GM23338 (cell line): ENCODE measurements around the gene FASN.
A peak's percentile ranks its signal among the peaks of the same experiment; 100 is the strongest.

Experiments used
- CREB1 ChIP-seq: fragments of 250-450 bp; sonication (Bioruptor Pico); IDR thresholded peaks from 2 replicates; pipeline ENCODE4 v1.5.0; 2020; ENCODE audit warnings: low read depth, mild to moderate bottlenecking, moderate library complexity
- EZH2 ChIP-seq: fragments of 200-600 bp; sonication (generic); IDR thresholded peaks from one replicate; pipeline ENCODE4 v1.8.0; 2017; ENCODE audit warnings: antibody characterized with exemption, mild to moderate bottlenecking, low read depth; ENCODE audit not compliant: unreplicated experiment
- EZH2phosphoT487 ChIP-seq: fragments of 200-600 bp; sonication (generic); IDR thresholded peaks from one replicate; pipeline ENCODE4 v1.8.1; 2018; ENCODE audit warnings: antibody characterized with exemption; ENCODE audit not compliant: unreplicated experiment
- JUNB ChIP-seq: IDR thresholded peaks from one replicate; pipeline ENCODE4 v1.6.1; 2016; ENCODE audit warnings: antibody characterized with exemption; ENCODE audit not compliant: unreplicated experiment
- NANOG ChIP-seq: IDR thresholded peaks from 2 replicates; pipeline ENCODE4 v1.6.1; 2016; ENCODE audit warnings: antibody characterized with exemption, borderline replicate concordance
- POLR2AphosphoS5 ChIP-seq: IDR thresholded peaks from 2 replicates; pipeline ENCODE4 v1.6.1; 2016; ENCODE audit warnings: antibody characterized with exemption, low read depth
- STAT1 ChIP-seq: IDR thresholded peaks from one replicate; pipeline ENCODE4 v1.6.1; 2016; ENCODE audit warnings: antibody characterized with exemption; ENCODE audit not compliant: unreplicated experiment
- ZNF114 ChIP-seq: fragments of 250-450 bp; sonication (Bioruptor Pico); IDR thresholded peaks from 2 replicates; pipeline ENCODE4 v1.5.0; 2020; ENCODE audit warnings: mild to moderate bottlenecking, moderate library complexity
- ZNF331 ChIP-seq: fragments of 250-450 bp; sonication (Bioruptor Pico); IDR thresholded peaks from 2 replicates; pipeline ENCODE4 v1.5.0; 2020; ENCODE audit warnings: low read depth, mild to moderate bottlenecking, moderate library complexity
- TF ChIP-seq, protein P1 (sequence below), 2 experiments: fragments of 200-600 bp in 1 of 2; sonication (generic) in 1 of 2; conservative IDR thresholded peaks; 2 replicates each; pipeline versions ENCODE4 v1.5.1 to v1.6.1; 2016 to 2017; ENCODE audit warnings: antibody characterized with exemption in 2 of 2, low read depth in 2 of 2, mild to moderate bottlenecking in 2 of 2, moderate library complexity in 1 of 2
- TF ChIP-seq, protein P2 (sequence below): IDR thresholded peaks from one replicate; pipeline ENCODE4 v1.6.1; 2018; ENCODE audit warnings: antibody characterized with exemption; ENCODE audit not compliant: unreplicated experiment
- TF ChIP-seq, protein P3 (sequence below): IDR thresholded peaks from 2 replicates; pipeline ENCODE4 v1.6.1; 2016; ENCODE audit warnings: antibody characterized with exemption
- TF ChIP-seq, protein P4 (sequence below): fragments of 250-450 bp; sonication (Bioruptor Pico); IDR thresholded peaks from 2 replicates; pipeline ENCODE4 v1.5.0; 2020; ENCODE audit warnings: mild to moderate bottlenecking, moderate library complexity

DNA sequence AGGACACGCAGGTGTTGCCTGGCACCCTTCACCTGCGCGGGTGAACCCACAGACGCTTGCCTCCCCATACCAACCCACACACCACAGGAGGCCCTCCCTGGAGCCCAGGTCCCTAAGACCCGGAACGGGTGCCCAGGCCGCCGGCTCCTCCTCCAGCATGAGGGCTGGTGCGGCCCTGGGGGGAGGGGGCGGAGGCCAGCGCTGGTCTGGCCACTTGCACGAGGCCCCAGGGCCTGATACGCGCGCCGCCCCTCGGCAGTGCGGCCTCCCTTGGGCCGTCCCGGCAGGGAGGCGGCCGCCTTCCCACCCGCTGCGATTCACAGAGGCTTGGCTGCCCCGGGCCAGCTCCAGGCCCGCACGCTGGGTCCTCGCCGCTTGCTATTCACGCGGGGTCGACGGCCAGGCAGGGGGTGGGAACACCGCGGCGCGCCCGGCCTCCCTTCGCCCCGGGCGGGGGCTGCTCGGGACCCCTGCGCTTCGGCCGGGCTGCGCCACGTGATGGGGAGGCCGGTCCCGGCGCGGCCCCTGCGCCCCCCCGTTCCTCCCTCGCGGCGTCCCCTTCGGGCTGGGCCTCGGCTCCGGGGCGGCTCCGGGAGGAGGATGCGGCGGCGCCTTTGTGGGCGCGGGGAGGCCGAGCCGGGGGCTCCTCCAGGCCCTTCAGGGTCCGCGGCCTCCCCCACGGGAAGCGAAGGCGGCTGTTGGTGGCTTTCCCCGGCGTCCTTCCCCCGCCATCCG lies 685 bp downstream of the FASN start:
- TF ChIP-seq, protein P1, sequence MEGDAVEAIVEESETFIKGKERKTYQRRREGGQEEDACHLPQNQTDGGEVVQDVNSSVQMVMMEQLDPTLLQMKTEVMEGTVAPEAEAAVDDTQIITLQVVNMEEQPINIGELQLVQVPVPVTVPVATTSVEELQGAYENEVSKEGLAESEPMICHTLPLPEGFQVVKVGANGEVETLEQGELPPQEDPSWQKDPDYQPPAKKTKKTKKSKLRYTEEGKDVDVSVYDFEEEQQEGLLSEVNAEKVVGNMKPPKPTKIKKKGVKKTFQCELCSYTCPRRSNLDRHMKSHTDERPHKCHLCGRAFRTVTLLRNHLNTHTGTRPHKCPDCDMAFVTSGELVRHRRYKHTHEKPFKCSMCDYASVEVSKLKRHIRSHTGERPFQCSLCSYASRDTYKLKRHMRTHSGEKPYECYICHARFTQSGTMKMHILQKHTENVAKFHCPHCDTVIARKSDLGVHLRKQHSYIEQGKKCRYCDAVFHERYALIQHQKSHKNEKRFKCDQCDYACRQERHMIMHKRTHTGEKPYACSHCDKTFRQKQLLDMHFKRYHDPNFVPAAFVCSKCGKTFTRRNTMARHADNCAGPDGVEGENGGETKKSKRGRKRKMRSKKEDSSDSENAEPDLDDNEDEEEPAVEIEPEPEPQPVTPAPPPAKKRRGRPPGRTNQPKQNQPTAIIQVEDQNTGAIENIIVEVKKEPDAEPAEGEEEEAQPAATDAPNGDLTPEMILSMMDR (conservative IDR thresholded peaks at IDR 0.05; ENCODE audit: low read depth in 2 of 2) = no peak
- TF ChIP-seq CREB1 (no peak), POLR2AphosphoS5 (0 out of 2 replicates have a peak, but pooled peaks have one; percentile 37), EZH2 (no peak), JUNB (no peak), EZH2phosphoT487 (no peak), STAT1 (no peak), ZNF114 (CRISPR knock-in tag) (no peak), ZNF331 (no peak), NANOG (no peak)
- TF ChIP-seq, protein P2, sequence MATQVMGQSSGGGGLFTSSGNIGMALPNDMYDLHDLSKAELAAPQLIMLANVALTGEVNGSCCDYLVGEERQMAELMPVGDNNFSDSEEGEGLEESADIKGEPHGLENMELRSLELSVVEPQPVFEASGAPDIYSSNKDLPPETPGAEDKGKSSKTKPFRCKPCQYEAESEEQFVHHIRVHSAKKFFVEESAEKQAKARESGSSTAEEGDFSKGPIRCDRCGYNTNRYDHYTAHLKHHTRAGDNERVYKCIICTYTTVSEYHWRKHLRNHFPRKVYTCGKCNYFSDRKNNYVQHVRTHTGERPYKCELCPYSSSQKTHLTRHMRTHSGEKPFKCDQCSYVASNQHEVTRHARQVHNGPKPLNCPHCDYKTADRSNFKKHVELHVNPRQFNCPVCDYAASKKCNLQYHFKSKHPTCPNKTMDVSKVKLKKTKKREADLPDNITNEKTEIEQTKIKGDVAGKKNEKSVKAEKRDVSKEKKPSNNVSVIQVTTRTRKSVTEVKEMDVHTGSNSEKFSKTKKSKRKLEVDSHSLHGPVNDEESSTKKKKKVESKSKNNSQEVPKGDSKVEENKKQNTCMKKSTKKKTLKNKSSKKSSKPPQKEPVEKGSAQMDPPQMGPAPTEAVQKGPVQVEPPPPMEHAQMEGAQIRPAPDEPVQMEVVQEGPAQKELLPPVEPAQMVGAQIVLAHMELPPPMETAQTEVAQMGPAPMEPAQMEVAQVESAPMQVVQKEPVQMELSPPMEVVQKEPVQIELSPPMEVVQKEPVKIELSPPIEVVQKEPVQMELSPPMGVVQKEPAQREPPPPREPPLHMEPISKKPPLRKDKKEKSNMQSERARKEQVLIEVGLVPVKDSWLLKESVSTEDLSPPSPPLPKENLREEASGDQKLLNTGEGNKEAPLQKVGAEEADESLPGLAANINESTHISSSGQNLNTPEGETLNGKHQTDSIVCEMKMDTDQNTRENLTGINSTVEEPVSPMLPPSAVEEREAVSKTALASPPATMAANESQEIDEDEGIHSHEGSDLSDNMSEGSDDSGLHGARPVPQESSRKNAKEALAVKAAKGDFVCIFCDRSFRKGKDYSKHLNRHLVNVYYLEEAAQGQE = no peak
- TF ChIP-seq, protein P3, sequence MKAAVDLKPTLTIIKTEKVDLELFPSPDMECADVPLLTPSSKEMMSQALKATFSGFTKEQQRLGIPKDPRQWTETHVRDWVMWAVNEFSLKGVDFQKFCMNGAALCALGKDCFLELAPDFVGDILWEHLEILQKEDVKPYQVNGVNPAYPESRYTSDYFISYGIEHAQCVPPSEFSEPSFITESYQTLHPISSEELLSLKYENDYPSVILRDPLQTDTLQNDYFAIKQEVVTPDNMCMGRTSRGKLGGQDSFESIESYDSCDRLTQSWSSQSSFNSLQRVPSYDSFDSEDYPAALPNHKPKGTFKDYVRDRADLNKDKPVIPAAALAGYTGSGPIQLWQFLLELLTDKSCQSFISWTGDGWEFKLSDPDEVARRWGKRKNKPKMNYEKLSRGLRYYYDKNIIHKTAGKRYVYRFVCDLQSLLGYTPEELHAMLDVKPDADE = no peak
- TF ChIP-seq, protein P4, sequence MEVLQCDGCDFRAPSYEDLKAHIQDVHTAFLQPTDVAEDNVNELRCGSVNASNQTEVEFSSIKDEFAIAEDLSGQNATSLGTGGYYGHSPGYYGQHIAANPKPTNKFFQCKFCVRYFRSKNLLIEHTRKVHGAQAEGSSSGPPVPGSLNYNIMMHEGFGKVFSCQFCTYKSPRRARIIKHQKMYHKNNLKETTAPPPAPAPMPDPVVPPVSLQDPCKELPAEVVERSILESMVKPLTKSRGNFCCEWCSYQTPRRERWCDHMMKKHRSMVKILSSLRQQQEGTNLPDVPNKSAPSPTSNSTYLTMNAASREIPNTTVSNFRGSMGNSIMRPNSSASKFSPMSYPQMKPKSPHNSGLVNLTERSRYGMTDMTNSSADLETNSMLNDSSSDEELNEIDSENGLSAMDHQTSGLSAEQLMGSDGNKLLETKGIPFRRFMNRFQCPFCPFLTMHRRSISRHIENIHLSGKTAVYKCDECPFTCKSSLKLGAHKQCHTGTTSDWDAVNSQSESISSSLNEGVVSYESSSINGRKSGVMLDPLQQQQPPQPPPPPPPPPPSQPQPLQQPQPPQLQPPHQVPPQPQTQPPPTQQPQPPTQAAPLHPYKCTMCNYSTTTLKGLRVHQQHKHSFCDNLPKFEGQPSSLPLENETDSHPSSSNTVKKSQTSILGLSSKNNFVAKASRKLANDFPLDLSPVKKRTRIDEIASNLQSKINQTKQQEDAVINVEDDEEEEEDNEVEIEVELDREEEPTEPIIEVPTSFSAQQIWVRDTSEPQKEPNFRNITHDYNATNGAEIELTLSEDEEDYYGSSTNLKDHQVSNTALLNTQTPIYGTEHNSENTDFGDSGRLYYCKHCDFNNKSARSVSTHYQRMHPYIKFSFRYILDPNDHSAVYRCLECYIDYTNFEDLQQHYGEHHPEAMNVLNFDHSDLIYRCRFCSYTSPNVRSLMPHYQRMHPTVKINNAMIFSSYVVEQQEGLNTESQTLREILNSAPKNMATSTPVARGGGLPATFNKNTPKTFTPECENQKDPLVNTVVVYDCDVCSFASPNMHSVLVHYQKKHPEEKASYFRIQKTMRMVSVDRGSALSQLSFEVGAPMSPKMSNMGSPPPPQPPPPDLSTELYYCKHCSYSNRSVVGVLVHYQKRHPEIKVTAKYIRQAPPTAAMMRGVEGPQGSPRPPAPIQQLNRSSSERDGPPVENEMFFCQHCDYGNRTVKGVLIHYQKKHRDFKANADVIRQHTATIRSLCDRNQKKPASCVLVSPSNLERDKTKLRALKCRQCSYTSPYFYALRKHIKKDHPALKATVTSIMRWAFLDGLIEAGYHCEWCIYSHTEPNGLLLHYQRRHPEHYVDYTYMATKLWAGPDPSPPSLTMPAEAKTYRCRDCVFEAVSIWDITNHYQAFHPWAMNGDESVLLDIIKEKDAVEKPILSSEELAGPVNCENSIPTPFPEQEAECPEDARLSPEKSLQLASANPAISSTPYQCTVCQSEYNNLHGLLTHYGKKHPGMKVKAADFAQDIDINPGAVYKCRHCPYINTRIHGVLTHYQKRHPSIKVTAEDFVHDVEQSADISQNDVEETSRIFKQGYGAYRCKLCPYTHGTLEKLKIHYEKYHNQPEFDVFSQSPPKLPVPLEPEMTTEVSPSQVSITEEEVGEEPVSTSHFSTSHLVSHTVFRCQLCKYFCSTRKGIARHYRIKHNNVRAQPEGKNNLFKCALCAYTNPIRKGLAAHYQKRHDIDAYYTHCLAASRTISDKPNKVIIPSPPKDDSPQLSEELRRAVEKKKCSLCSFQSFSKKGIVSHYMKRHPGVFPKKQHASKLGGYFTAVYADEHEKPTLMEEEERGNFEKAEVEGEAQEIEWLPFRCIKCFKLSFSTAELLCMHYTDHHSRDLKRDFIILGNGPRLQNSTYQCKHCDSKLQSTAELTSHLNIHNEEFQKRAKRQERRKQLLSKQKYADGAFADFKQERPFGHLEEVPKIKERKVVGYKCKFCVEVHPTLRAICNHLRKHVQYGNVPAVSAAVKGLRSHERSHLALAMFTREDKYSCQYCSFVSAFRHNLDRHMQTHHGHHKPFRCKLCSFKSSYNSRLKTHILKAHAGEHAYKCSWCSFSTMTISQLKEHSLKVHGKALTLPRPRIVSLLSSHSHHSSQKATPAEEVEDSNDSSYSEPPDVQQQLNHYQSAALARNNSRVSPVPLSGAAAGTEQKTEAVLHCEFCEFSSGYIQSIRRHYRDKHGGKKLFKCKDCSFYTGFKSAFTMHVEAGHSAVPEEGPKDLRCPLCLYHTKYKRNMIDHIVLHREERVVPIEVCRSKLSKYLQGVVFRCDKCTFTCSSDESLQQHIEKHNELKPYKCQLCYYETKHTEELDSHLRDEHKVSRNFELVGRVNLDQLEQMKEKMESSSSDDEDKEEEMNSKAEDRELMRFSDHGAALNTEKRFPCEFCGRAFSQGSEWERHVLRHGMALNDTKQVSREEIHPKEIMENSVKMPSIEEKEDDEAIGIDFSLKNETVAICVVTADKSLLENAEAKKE (CRISPR knock-in tag) = no peak
